Stimulated activated CD4-positive, alpha-beta T cell treated with anti-CD3 and anti-CD28 coated beads, Interleukin-4, amount 100 ng/mL, for 1 hour (primary cell): ENCODE measurements around the gene CARF.

Experiments used
- DNase-seq: peaks from one replicate; pipeline ENCODE4 v3.0.0-alpha.2; 2020

Gene CARF

DNA sequence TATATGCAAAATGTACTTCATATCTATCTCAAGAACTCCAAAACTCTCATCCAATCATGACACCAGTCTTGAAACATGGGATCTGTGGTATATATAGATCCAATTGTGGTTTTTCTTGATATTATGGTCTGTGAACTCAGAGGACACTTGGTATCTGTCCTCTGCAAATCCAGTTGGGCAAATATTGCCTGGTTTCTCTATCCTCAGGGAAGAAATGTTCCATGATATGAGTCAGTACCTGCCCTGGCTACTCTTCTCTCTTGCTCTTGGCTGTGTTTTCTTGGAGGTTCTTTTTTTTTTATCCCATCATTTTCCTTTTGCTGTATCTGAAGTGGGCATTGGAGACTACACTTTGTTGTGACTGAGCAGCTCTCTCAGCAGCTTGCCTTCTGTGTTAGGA is 113.5 kb downstream of the CARF start:
- DNase-seq: no peak

DNA sequence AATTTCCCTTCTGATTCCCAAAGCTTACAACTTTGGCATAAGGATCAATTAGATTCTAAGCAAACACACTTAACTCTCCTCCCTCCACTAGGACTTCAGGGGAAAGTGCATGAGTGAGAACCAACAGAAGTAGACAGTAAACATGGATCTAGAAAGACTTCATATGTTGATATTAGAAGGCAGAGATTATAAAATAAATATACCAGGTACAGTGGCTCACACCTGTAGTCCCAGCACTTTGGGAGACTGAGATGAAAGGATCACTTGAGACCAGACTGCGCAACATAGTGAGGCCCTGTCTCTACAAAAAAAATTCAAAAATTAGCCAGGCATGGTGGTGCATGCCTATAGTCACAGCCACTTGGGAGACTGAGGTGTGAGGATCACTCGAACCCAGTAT is 118.5 kb downstream of the CARF start:
- DNase-seq: no peak

DNA sequence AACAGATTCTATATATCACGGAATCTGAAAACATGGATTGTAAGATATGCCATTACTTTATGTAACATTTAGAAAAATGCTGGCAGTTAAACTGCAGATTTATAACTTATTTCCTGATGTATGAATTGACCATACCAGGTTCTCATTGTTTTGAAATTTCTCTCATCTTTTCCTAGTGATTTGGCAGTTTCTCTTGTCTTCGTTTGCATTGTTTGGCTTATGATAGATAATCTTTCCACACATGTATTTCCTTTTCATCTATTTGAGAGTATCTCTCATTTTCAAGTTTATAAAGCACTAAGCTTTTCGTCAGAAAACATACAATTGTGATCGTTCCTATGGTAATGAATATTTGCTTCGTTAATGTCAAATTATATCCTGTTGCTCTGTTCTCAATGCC is 118.9 kb downstream of the CARF start:
- no peak for DNase-seq

DNA sequence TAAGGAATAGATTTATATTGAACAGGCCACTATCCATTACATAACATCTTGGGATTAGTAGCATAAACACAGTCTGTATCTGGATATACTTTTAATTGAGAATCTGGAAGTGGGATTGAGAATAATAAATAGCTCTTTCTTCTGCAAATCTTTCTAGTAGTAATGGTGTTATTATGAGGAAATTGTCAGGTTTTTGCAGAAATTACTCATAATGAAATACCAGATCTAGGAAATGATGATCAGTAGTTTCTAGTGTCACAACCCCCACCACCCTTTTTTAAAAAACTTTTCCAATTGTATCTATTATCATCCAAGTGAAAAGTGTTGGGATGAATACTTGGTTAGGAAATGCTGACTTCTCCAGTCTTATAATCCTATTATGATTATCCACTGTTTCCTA is 121.3 kb downstream of the CARF start:
- no peak for DNase-seq

DNA sequence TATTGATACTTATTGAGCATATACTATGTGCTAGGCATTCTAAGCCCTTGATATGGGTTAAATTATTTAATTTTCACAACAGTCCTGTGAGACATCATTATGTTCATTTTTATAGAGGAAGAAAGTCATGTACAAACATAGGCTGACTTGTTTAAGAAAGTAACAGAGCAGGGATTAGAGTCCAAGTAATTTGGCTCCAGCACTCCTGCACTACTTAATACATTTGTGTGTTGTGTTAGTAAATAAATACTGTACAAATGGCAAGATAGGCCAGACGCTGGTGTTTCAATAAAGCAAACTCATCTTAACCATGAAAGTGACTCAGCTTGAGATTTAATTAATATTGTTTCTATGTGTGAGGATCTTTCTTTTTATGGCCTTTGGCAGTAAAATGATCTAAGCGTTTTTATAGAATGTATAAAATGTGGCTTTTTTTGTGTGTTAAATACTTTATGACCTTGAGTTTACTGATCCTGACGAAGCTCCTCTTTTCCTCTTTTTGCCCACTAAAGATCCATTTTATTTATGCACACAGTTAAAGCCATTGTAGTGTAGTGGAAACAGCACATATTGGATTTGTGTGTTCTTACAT is 123.9 kb downstream of the CARF start:
- DNase-seq: no peak
